HCT116 (cell line): ENCODE results near the gene DDX39A. TPM values are rescaled to one million over a fixed set of nuclear protein-coding genes. Genes with fewer than 3 reads are reported as not detected.

Source experiments
- ATAC-seq: fragments of 200-7000 bp; cut with Tn5 transposase; 2 replicates; pipeline ENCODE4 v1.9.1; 2020; ENCODE audit warnings: mild to moderate bottlenecking, moderate library complexity
- BruUV-seq: library from RNA; stranded (reverse); fragments of 400-500 nt; replicated peaks from 2 replicates; lab custom pipeline; 2021; lab: Mats Ljungman, UMichigan
- CTCF ChIA-PET: fragments of 300-600 bp; sonication (Branson Sonifier 250); formaldehyde crosslinking; loops from one replicate; lab custom pipeline; 2021; ENCODE audit warnings: antibody characterized with exemption; lab: Charles Lee
- POLR2A ChIA-PET: fragments of 300-600, 350-600 bp; sonication (Branson Sonifier 250); formaldehyde crosslinking; loops from one replicate; lab custom pipeline; 2021; ENCODE audit warnings: antibody characterized with exemption; lab: Charles Lee
- RAD21 ChIA-PET, 2 experiments: fragments of 300-600 bp; sonication (Branson Sonifier 250); formaldehyde crosslinking; loops; one replicate each; lab custom pipeline; 2023; ENCODE audit warnings: low total read pairs in 2 of 2; ENCODE audit not compliant: uncharacterized antibody in 2 of 2, unreplicated experiment in 2 of 2, low non-redundant PET in 1 of 2; lab: Charles Lee
- DNase-seq: peaks from one replicate; pipeline ENCODE4 v3.0.0-alpha.2; 2010; ENCODE audit warnings: low read depth, low spot score
- H2AFZ ChIP-seq: fragments of 200-600 bp; shearing (Covaris generic), sonication (generic); 2 replicates; pipeline ENCODE4 v1.6.1; 2017; ENCODE audit warnings: low read depth, mixed run types, mixed read lengths, antibody characterized with exemption, low read length; ENCODE audit not compliant: poor library complexity, severe bottlenecking
- H3K27ac ChIP-seq: 2 replicates; pipeline ENCODE4 v1.5.1; 2012; ENCODE audit warnings: low read depth, low read length
- H3K27me3 ChIP-seq: fragments of 200-600 bp; sonication (generic); 2 replicates; pipeline ENCODE4 v1.6.1; 2016; ENCODE audit warnings: mixed run types, low read length, mixed read lengths; ENCODE audit not compliant: insufficient read depth
- H3K36me3 ChIP-seq, 2 experiments: fragments of 200-500 bp in 1 of 2; fragments of 200-600 bp in 1 of 2; sonication (Bioruptor generic) in 1 of 2; sonication (generic) in 1 of 2; 2 replicates each; pipeline versions ENCODE4 v1.5.1 to v1.6.1; 2014 to 2016; ENCODE audit warnings: low read length in 2 of 2, inconsistent platforms in 1 of 2, mixed read lengths in 1 of 2, mixed run types in 1 of 2; ENCODE audit not compliant: insufficient read depth in 2 of 2, control insufficient read depth in 1 of 2
- H3K4me1 ChIP-seq, 2 experiments: fragments of 200-600 bp in 1 of 2; sonication (generic) in 1 of 2; 2 replicates each; pipeline versions ENCODE4 v1.5.1 to v1.6.1; 2012 to 2017; ENCODE audit warnings: low read length in 2 of 2, inconsistent platforms in 1 of 2, mild to moderate bottlenecking in 1 of 2, mixed read lengths in 1 of 2, mixed run types in 1 of 2, moderate library complexity in 1 of 2; ENCODE audit not compliant: insufficient read depth in 2 of 2, control insufficient read depth in 1 of 2
- H3K4me2 ChIP-seq: fragments of 200-600 bp; sonication (generic); 2 replicates; pipeline ENCODE4 v1.6.1; 2017; ENCODE audit warnings: mixed run types, low read length, mixed read lengths
- H3K4me3 ChIP-seq, 2 experiments: fragments of 200-600 bp in 1 of 2; sonication (generic) in 1 of 2; replicated peaks in 1 of 2; 2 replicates each; pipeline ENCODE4 v1.5.1; 2011 to 2016; ENCODE audit warnings: low read length in 2 of 2, control low read depth in 1 of 2, low read depth in 1 of 2, mild to moderate bottlenecking in 1 of 2, mixed read lengths in 1 of 2, mixed run types in 1 of 2
- H3K79me2 ChIP-seq: fragments of 200-600 bp; sonication (generic); 2 replicates; pipeline ENCODE4 v1.6.1; 2017; ENCODE audit warnings: mild to moderate bottlenecking, mixed run types, low read length, moderate library complexity, mixed read lengths; ENCODE audit not compliant: insufficient read depth
- H3K9ac ChIP-seq: fragments of 200-600 bp; sonication (generic); 2 replicates; pipeline ENCODE4 v1.6.1; 2016; ENCODE audit warnings: low read length, mixed read lengths
- H3K9me2 ChIP-seq: fragments of 200-600 bp; sonication (generic), shearing (Covaris generic); 2 replicates; pipeline ENCODE4 v1.6.1; 2017; ENCODE audit warnings: mixed run types, mild to moderate bottlenecking, moderate library complexity; ENCODE audit not compliant: insufficient read depth
- H3K9me3 ChIP-seq, 2 experiments: fragments of 200-500 bp in 1 of 2; fragments of 200-600 bp in 1 of 2; sonication (Bioruptor generic) in 1 of 2; sonication (generic) in 1 of 2; 2 replicates each; pipeline ENCODE4 v1.6.1; 2014 to 2017; ENCODE audit warnings: low read length in 2 of 2, mixed read lengths in 2 of 2, inconsistent platforms in 1 of 2, low read depth in 1 of 2, mild to moderate bottlenecking in 1 of 2, mixed run types in 1 of 2, moderate library complexity in 1 of 2; ENCODE audit not compliant: control insufficient read depth in 1 of 2, insufficient read depth in 1 of 2
- H4K20me1 ChIP-seq: fragments of 200-600 bp; sonication (generic), shearing (Covaris generic); 2 replicates; pipeline ENCODE4 v1.6.1; 2017; ENCODE audit warnings: mixed run types, mild to moderate bottlenecking, moderate library complexity; ENCODE audit not compliant: insufficient read depth
- ATF3 ChIP-seq: IDR thresholded peaks from 2 replicates; pipeline ENCODE4 v1.6.1; 2012
- CBX3 ChIP-seq: IDR thresholded peaks from 2 replicates; pipeline ENCODE4 v1.6.1; 2012; ENCODE audit warnings: low read depth
- CEBPB ChIP-seq: IDR thresholded peaks from 2 replicates; pipeline ENCODE4 v1.6.1; 2012; ENCODE audit warnings: low read depth
- EGR1 ChIP-seq: IDR thresholded peaks from 2 replicates; pipeline ENCODE4 v1.6.1; 2012; ENCODE audit warnings: low read depth
- ELF1 ChIP-seq: IDR thresholded peaks from 2 replicates; pipeline ENCODE4 v1.6.1; 2012; ENCODE audit warnings: low read depth, borderline replicate concordance
- EZH2 ChIP-seq: fragments of 200-600 bp; sonication (generic); IDR thresholded peaks from 2 replicates; pipeline ENCODE4 v1.6.1; 2017; ENCODE audit warnings: antibody characterized with exemption, mixed run types
- EZH2phosphoT487 ChIP-seq: fragments of 200-600 bp; IDR thresholded peaks from 2 replicates; pipeline ENCODE4 v1.6.1; 2018; ENCODE audit warnings: antibody characterized with exemption, borderline replicate concordance
- FOSL1 ChIP-seq: IDR thresholded peaks from 2 replicates; pipeline ENCODE4 v1.6.1; 2012; ENCODE audit warnings: low read depth
- JUND ChIP-seq: IDR thresholded peaks from 2 replicates; pipeline ENCODE4 v1.6.1; 2012
- MAX ChIP-seq: IDR thresholded peaks from 2 replicates; pipeline ENCODE4 v1.6.1; 2012
- POLR2A ChIP-seq: IDR thresholded peaks from 2 replicates; pipeline ENCODE4 v1.7.0; 2011; ENCODE audit warnings: borderline replicate concordance; ENCODE audit not compliant: insufficient read depth, insufficient read length; ENCODE audit errors: extremely low read depth
- POLR2AphosphoS5 ChIP-seq: IDR thresholded peaks from 2 replicates; pipeline ENCODE4 v1.6.1; 2011; ENCODE audit warnings: mild to moderate bottlenecking, low read depth, low read length, moderate library complexity
- RAD21 ChIP-seq: IDR thresholded peaks from 2 replicates; pipeline ENCODE4 v1.6.1; 2012; ENCODE audit warnings: low read depth, mild to moderate bottlenecking
- SIN3A ChIP-seq: IDR thresholded peaks from 2 replicates; pipeline ENCODE4 v1.6.1; 2012; ENCODE audit warnings: low read depth
- SRF ChIP-seq: IDR thresholded peaks from 2 replicates; pipeline ENCODE4 v1.6.1; 2012; ENCODE audit warnings: low read depth
- YY1 ChIP-seq: IDR thresholded peaks from 2 replicates; pipeline ENCODE4 v1.6.1; 2011; ENCODE audit warnings: low read length, low read depth, moderate library complexity, mild to moderate bottlenecking; ENCODE audit not compliant: insufficient replicate concordance; ENCODE audit errors: extremely low read depth
- ZNF274 ChIP-seq: fragments of 200-500 bp; sonication (Bioruptor generic); IDR thresholded peaks from 2 replicates; pipeline ENCODE4 v1.6.1; 2014; ENCODE audit warnings: mild to moderate bottlenecking, low read depth, low read length, inconsistent platforms
- intact Hi-C: fragments of 100-400 bp; cut with micrococcal nuclease; formaldehyde crosslinking; loops from 2 replicates; pipeline ENCODE4 v1.10.0; 2022
- total RNA-seq: library from RNA; stranded (reverse); gene quantifications from one replicate; pipeline ENCODE4 v1.2.1, GENCODE V29; 2021; ENCODE audit not compliant: unreplicated experiment
- TF ChIP-seq, protein P1 (sequence below): IDR thresholded peaks from 2 replicates; pipeline ENCODE4 v1.6.1; 2012; ENCODE audit warnings: low read depth

Gene DDX39A
- total RNA-seq, 1 experiment from 2014 or later: 152 TPM

DNA sequence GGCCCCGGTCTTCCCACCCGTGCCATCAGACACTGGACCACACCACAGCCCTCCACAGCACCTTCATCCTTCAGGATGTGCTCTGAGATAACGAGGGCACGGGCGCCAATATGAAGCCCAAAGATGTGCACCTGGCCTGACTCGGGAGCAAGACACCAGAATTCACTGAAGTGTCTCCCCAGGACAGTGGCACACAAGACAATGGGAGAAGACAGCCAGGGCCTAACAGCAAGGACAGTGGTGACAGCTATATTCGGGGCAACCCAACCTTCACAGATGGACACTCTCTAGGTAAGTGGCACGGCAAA is 7.2 kb downstream of the DDX39A start:
- ChIA-PET CTCF (interaction anchor here (1.3 kb wide), 1 partner anchor 275 kb away, joined by 4 read pairs; the partner anchor contains the start of gene ASF1B), RAD21 (no interaction called here)

GRCh38 chr19:14411161-14411937 is 7.8 kb downstream of the DDX39A start:
- Histone ChIP-seq H3K4me2 (no peak overlapping the region), H2AFZ (no peak overlapping the region), H3K36me3 (peaks cover 42 to 61% of the 10 kb centered on the region in 2 experiments), H4K20me1 (peaks cover 15% of the 10 kb centered on the region; the same call in 1 of the 2 replicates), H3K9me2 (no peaks in the 10 kb centered on the region), H3K9ac (no peak overlapping the region), H3K27ac (no peak overlapping the region), H3K79me2 (peaks cover 68% of the 10 kb centered on the region), H3K27me3 (no peaks in the 10 kb centered on the region), H3K9me3 (no peaks in the 10 kb centered on the region), H3K4me3 (no peak overlapping the region), H3K4me1 (peaks cover 2 to 10% of the 10 kb centered on the region in 2 experiments; a peak in 1 of 4 replicates)
- no TSS peak for BruUV-seq
- intact Hi-C loops: no loop called here
- ChIA-PET POLR2A (no interaction called here), RAD21 (interaction anchor here in 1 of 2 experiments (1.1 kb wide), 1 partner anchor 49 kb away, joined by 3 read pairs; no protein-coding TSS in a partner anchor), CTCF (interaction anchor here (1.3 kb wide), 1 partner anchor 275 kb away, joined by 4 read pairs; the partner anchor contains the start of gene ASF1B)
- ATAC-seq (no peak), DNase-seq (no peak)
- TF ChIP-seq POLR2AphosphoS5: no peak
- TF ChIP-seq MAX: no peak
- TF ChIP-seq POLR2A: no peak
- TF ChIP-seq CEBPB: no peak
- TF ChIP-seq JUND: no peak
- TF ChIP-seq EZH2phosphoT487: no peak
- TF ChIP-seq EZH2: no peak
- TF ChIP-seq EGR1: no peak
- no peak for TF ChIP-seq YY1
- no peak for TF ChIP-seq FOSL1
- TF ChIP-seq ATF3: no peak
- TF ChIP-seq CBX3: no peak
- no peak for TF ChIP-seq SRF
- no peak for TF ChIP-seq ELF1
- no peak for TF ChIP-seq RAD21
- TF ChIP-seq, protein P1, sequence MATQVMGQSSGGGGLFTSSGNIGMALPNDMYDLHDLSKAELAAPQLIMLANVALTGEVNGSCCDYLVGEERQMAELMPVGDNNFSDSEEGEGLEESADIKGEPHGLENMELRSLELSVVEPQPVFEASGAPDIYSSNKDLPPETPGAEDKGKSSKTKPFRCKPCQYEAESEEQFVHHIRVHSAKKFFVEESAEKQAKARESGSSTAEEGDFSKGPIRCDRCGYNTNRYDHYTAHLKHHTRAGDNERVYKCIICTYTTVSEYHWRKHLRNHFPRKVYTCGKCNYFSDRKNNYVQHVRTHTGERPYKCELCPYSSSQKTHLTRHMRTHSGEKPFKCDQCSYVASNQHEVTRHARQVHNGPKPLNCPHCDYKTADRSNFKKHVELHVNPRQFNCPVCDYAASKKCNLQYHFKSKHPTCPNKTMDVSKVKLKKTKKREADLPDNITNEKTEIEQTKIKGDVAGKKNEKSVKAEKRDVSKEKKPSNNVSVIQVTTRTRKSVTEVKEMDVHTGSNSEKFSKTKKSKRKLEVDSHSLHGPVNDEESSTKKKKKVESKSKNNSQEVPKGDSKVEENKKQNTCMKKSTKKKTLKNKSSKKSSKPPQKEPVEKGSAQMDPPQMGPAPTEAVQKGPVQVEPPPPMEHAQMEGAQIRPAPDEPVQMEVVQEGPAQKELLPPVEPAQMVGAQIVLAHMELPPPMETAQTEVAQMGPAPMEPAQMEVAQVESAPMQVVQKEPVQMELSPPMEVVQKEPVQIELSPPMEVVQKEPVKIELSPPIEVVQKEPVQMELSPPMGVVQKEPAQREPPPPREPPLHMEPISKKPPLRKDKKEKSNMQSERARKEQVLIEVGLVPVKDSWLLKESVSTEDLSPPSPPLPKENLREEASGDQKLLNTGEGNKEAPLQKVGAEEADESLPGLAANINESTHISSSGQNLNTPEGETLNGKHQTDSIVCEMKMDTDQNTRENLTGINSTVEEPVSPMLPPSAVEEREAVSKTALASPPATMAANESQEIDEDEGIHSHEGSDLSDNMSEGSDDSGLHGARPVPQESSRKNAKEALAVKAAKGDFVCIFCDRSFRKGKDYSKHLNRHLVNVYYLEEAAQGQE: no peak
- TF ChIP-seq ZNF274: no peak

More for the DNA sequence above, 7.2 kb downstream of the DDX39A start:
- intact Hi-C loops: no loop called here
- Histone ChIP-seq H3K9ac (no peak overlapping the region), H3K27ac (no peak overlapping the region; the same call in 1 of the 2 replicates), H3K9me3 (no peaks in the 10 kb centered on the region), H3K79me2 (peaks cover 73% of the 10 kb centered on the region), H4K20me1 (peaks cover 18% of the 10 kb centered on the region; the same call in 1 of the 2 replicates), H3K4me1 (peaks cover 1 to 9% of the 10 kb centered on the region in 2 experiments), H2AFZ (no peak overlapping the region), H3K27me3 (no peaks in the 10 kb centered on the region), H3K4me3 (no peak overlapping the region), H3K36me3 (peaks cover 41 to 58% of the 10 kb centered on the region in 2 experiments), H3K4me2 (no peak overlapping the region), H3K9me2 (no peaks in the 10 kb centered on the region)
- TF ChIP-seq CBX3 (no peak), SIN3A (no peak), POLR2A (no peak)
- no TSS peak for BruUV-seq
- no peak for DNase-seq
- POLR2A ChIA-PET: no interaction called here
- ATAC-seq: no peak
